Right lobe of liver (tissue), 4 donors: ENCODE measurements around the gene ARFIP1.

Experiments used
- POLR2A ChIP-seq: fragments of 450-650 bp; IDR thresholded peaks from one replicate; pipeline ENCODE4 v1.6.1; 2017; ENCODE audit warnings: antibody characterized with exemption, mild to moderate bottlenecking
- TF ChIP-seq, protein P1 (sequence below), 4 donors: fragments of 200-600 bp in 3 of 4; fragments of 450-650 bp in 1 of 4; IDR thresholded peaks; one replicate each; pipeline versions ENCODE4 v1.5.1 to v1.8.0; 2016 to 2022; ENCODE audit warnings: antibody characterized with exemption in 4 of 4, mild to moderate bottlenecking in 2 of 4
- donor health status: DM: no; HTN: no; CAD: no.
- donor health status: DM: no; HTN: no; CAD: no.
- donor health status: DM: no; HTN: yes; CAD: no.

DNA sequence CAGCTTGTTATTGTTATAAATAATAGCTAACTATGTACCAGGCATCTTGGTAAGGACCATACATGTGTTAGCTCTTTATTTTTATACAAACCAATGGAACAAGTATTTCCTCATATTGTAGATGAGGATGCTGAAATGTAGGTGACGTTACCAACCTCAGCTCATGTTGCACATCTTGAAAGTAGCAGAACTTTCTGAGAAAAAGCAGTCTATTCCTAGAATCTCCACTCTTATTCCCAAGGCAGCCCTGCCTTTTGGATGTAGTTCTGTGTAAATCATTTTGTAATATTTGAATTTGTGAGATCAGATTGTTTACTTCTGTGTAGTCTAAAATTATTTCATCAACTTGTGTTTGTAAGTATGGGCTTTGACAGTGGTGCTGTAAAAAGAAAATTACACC, 161.7 kb downstream of the ARFIP1 start:
- TF ChIP-seq, protein P1, sequence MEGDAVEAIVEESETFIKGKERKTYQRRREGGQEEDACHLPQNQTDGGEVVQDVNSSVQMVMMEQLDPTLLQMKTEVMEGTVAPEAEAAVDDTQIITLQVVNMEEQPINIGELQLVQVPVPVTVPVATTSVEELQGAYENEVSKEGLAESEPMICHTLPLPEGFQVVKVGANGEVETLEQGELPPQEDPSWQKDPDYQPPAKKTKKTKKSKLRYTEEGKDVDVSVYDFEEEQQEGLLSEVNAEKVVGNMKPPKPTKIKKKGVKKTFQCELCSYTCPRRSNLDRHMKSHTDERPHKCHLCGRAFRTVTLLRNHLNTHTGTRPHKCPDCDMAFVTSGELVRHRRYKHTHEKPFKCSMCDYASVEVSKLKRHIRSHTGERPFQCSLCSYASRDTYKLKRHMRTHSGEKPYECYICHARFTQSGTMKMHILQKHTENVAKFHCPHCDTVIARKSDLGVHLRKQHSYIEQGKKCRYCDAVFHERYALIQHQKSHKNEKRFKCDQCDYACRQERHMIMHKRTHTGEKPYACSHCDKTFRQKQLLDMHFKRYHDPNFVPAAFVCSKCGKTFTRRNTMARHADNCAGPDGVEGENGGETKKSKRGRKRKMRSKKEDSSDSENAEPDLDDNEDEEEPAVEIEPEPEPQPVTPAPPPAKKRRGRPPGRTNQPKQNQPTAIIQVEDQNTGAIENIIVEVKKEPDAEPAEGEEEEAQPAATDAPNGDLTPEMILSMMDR (IDR thresholded peaks at IDR 0.05), result no peak
- no peak for TF ChIP-seq POLR2A
